GM12878 (cell line): ENCODE data around the gene MARVELD3.

Experiments
- CEBPB ChIP-seq, 2 experiments: fragments of 150-350 bp in 1 of 2; IDR thresholded peaks; 2 replicates each; pipeline ENCODE4 v1.6.1; 2012 to 2014; ENCODE audit warnings: low read depth in 2 of 2, low read length in 2 of 2, borderline replicate concordance in 1 of 2, inconsistent platforms in 1 of 2
- ESRRA ChIP-seq: IDR thresholded peaks from 2 replicates; pipeline ENCODE4 v1.6.1; 2012; ENCODE audit warnings: mild to moderate bottlenecking, low read length, improper control_type of control experiment
- NR2C2 ChIP-seq: IDR thresholded peaks from 2 replicates; pipeline ENCODE4 v1.6.1; 2011; ENCODE audit warnings: borderline replicate concordance, low read depth; ENCODE audit not compliant: control insufficient read depth, insufficient read length
- POLR2A ChIP-seq: IDR thresholded peaks from 2 replicates; pipeline ENCODE4 v1.6.1; 2011; ENCODE audit warnings: low read depth, mild to moderate bottlenecking, low read length
- POLR2AphosphoS2 ChIP-seq: IDR thresholded peaks from 2 replicates; pipeline ENCODE4 v1.6.1; 2011; ENCODE audit warnings: low read depth, mild to moderate bottlenecking, low read length, improper control_type of control experiment, moderate library complexity
- RAD21 ChIP-seq: IDR thresholded peaks from 2 replicates; pipeline ENCODE4 v1.6.1; 2011; ENCODE audit warnings: mild to moderate bottlenecking, low read depth, low read length, moderate library complexity; ENCODE audit not compliant: insufficient read depth
- RAD51 ChIP-seq: fragments of 450-650 bp; IDR thresholded peaks from 2 replicates; pipeline ENCODE4 v1.6.1; 2016; ENCODE audit warnings: moderate library complexity, mild to moderate bottlenecking, inconsistent platforms
- TF ChIP-seq, protein P1 (sequence below): IDR thresholded peaks from 2 replicates; pipeline ENCODE4 v1.6.1; 2011; ENCODE audit warnings: borderline replicate concordance, low read depth, mild to moderate bottlenecking, moderate library complexity, mixed read lengths, low read length; ENCODE audit not compliant: insufficient read depth; ENCODE audit errors: extremely low read length

DNA sequence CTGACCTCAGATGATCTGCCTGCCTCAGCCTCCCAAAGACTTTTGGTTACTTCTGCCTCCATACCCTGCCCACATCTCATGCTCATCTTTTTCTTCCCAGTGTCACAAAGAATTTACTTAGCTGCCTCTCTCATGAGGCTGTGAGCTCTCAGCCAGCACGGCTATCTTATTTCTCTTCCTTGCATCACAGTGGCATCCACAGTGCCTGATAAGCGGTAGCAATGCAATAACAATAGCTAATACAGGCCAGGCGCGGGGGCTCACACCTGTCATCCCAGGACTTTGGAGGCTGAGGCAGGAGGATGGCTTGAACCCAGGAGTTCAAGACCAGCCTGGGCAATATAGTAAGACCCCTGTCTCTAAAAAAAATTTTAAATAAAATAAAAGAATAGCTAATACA, 15.5 kb upstream of the MARVELD3 start:
- TF ChIP-seq ESRRA (no peak), NR2C2 (no peak), POLR2A (no peak), POLR2AphosphoS2 (no peak), RAD51 (no peak), RAD21 (no peak), CEBPB (IDR thresholded peaks at IDR 0.05; ENCODE audit: borderline replicate concordance in 1 of 2, low read depth in 2 of 2, low read length in 2 of 2) (no peak)
- TF ChIP-seq, protein P1, sequence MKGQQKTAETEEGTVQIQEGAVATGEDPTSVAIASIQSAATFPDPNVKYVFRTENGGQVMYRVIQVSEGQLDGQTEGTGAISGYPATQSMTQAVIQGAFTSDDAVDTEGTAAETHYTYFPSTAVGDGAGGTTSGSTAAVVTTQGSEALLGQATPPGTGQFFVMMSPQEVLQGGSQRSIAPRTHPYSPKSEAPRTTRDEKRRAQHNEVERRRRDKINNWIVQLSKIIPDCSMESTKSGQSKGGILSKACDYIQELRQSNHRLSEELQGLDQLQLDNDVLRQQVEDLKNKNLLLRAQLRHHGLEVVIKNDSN: no peak
